Heart right ventricle (tissue), 16 donors: ENCODE measurements around the gene RYR3. TPM values are rescaled to one million over a fixed set of nuclear protein-coding genes. Genes with fewer than 3 reads are reported as not detected.

Experiments
- ATAC-seq, 8 donors: fragments of 200-7000 bp; cut with Tn5 transposase; one replicate each; pipeline ENCODE4 v1.9.1; 2020; ENCODE audit warnings: mild to moderate bottlenecking in 8 of 8, moderate library complexity in 8 of 8, moderate number of reproducible peaks in 1 of 8
- DNase-seq, 2 donors: peaks; one replicate each; pipeline ENCODE4 v3.0.0-alpha.2; 2020
- H3K27ac ChIP-seq, 10 donors: fragments of 200-600 bp; sonication (generic) in 2 of 10; one replicate each; pipeline versions ENCODE4 v1.5.0 to v1.8.0; 2020 to 2022; ENCODE audit warnings: mild to moderate bottlenecking in 3 of 10
- H3K27me3 ChIP-seq, 7 donors: fragments of 200-600 bp; one replicate each; pipeline ENCODE4 v1.8.0; 2021 to 2022; ENCODE audit warnings: mild to moderate bottlenecking in 2 of 7
- H3K36me3 ChIP-seq, 9 donors: fragments of 200-600 bp; sonication (generic) in 1 of 9; one replicate each; pipeline versions ENCODE4 v1.5.0 to v1.8.0; 2020 to 2022; ENCODE audit warnings: mild to moderate bottlenecking in 2 of 9
- H3K4me1 ChIP-seq, 9 donors: fragments of 200-600 bp; sonication (generic) in 1 of 9; one replicate each; pipeline versions ENCODE4 v1.5.0 to v1.8.0; 2020 to 2022; ENCODE audit warnings: mild to moderate bottlenecking in 4 of 9
- H3K4me3 ChIP-seq, 10 donors: fragments of 200-600 bp; sonication (generic) in 2 of 10; one replicate each; pipeline versions ENCODE4 v1.5.0 to v1.8.0; 2020 to 2022; ENCODE audit warnings: mild to moderate bottlenecking in 7 of 10, moderate library complexity in 2 of 10
- H3K9me3 ChIP-seq, 11 donors: fragments of 200-600 bp in 10 of 11; sonication (generic) in 2 of 11; one replicate each; pipeline versions ENCODE4 v1.5.0 to v1.8.0; 2013 to 2022; ENCODE audit warnings: mild to moderate bottlenecking in 2 of 11, control low read depth in 1 of 11, moderate library complexity in 1 of 11
- CTCF ChIP-seq, 9 donors: fragments of 200-600 bp; sonication (generic) in 2 of 9; IDR thresholded peaks; one replicate each; pipeline versions ENCODE4 v1.5.0 to v1.8.0; 2021 to 2022; ENCODE audit warnings: antibody characterized with exemption in 9 of 9, mild to moderate bottlenecking in 5 of 9, moderate library complexity in 1 of 9
- WGBS, 2 donors: extraction: QIAGEN DNeasy Blood & Tissue Kit; methylation state at CpG; one replicate each; pipeline ENCODE4 v1.1.7; 2013; ENCODE audit warnings: inconsistent platforms in 1 of 2; 5-methylcytosine and 5-hydroxymethylcytosine counted together
- intact Hi-C, 10 donors: fragments of 100-400 bp; cut with DNase I; formaldehyde crosslinking; loops; one replicate each; pipeline versions ENCODE4 v1.11.1 to v1.14.2; 2022
- polyA plus RNA-seq, 2 donors: library from polyadenylated mRNA; stranded (reverse); fragments of 200-250 nt; gene quantifications; one replicate each; pipeline ENCODE4 v1.2.3, GENCODE V29; 2013
- total RNA-seq, 10 donors: library from RNA; stranded (reverse); fragmentation: NEBNext Ultra II Directional in 3 of 10; extraction: Animal tissue kit (Norgen Biotek cat#: 25700) in 3 of 10; gene quantifications; one replicate each; pipeline versions ENCODE4 v1.2.1 to v1.2.4, GENCODE V29; 2021 to 2023
- donor health status: Arrhythmogenic right ventricular cardiomyopathy.
- donor health status: ischemic (EF 13 %, LVEDD 7.1; RV severe dilation, severe dysfunction).
- donor health status: healthy with polysubstance abuse.
- donor health status: DM: no; HTN: yes; CAD: no.
- donor health status: DM: no; HTN: no; CAD: no.
- donor health status: ischemic (EF 25% LVEDD 6.9; RV normal size, moderate dysfunction).
- donor health status: ischemic (EF 25% LVEDD 5.7; RV mildly dilated, moderate dysfunction).
- donor health status: healthy.
- donor health status: DM: yes; HTN: yes; CAD: no.
- donor health status: Ischemic cardiomyopathy.
- donor health status: ischemic (EF 35%, LVEDD 5.7; RV mildly dilated, moderate dysfunction).
- donor health status: nonischemic (EF 11% LVEDD 7.7; RV severe dilation, severe dysfunction).
- donor health status: DM: yes; HTN: yes; CAD: no.
- donor health status: PGD.
- donor health status: ischemic (EF 29% LVEDD 5.4; RV normal size, mild dysfunction).
- donor health status: nonischemic (EF 23%, LVEDD 6.1; RV moderate dilation, normal function).

RYR3 gene
- total and polyA plus RNA-seq, 12 donors = 0.02 to 1.00 (median 0.13) TPM; not detected in 2

GRCh38 chr15:33639051-33639450, 328.3 kb downstream of the RYR3 start:
- no peak overlapping the region for H3K4me3 ChIP-seq
- DNase-seq (no peak), ATAC-seq (no peak)
- no peaks in the 10 kb centered on the region for H3K36me3 ChIP-seq
- no peaks in the 10 kb centered on the region for H3K4me1 ChIP-seq
- peaks cover 0 to 22% (median 5%) of the 10 kb centered on the region in 7 donors for H3K27me3 ChIP-seq
- intact Hi-C loops = no loop called here
- no peaks in the 10 kb centered on the region for H3K9me3 ChIP-seq
- TF ChIP-seq CTCF (IDR thresholded peaks at IDR 0.05) = no peak
- WGBS, 2 donors = 81 to 86% methylated on average over 4 of the region's 4 CpGs
- no peak overlapping the region for H3K27ac ChIP-seq

GRCh38 chr15:33639456-33639855, 328.7 kb downstream of the RYR3 start:
- WGBS, 2 donors = 88 to 89% methylated on average over 4 of the region's 4 CpGs

GRCh38 chr15:33639978-33640377, 329.2 kb downstream of the RYR3 start:
- no peak for DNase-seq
- Histone ChIP-seq H3K4me1 (no peaks in the 10 kb centered on the region), H3K36me3 (no peaks in the 10 kb centered on the region), H3K4me3 (no peak overlapping the region), H3K27me3 (peaks cover 0 to 19% (median 5%) of the 10 kb centered on the region in 7 donors), H3K27ac (no peak overlapping the region), H3K9me3 (no peaks in the 10 kb centered on the region)
- TF ChIP-seq CTCF (IDR thresholded peaks at IDR 0.05) = no peak
- intact Hi-C loops = loop anchor here in 1 of 10 donors (10.0 kb wide), 1 partner anchor 55 kb away; no protein-coding TSS in a partner anchor
- WGBS, 2 donors = 33 to 41% methylated on average over 6 of the region's 6 CpGs
- no peak for ATAC-seq

More at GRCh38 chr15:33639456-33639855, 328.7 kb downstream of the RYR3 start:
- Histone ChIP-seq H3K36me3 (no peaks in the 10 kb centered on the region), H3K27ac (no peak overlapping the region), H3K9me3 (no peaks in the 10 kb centered on the region), H3K27me3 (peaks cover 0 to 19% (median 5%) of the 10 kb centered on the region in 7 donors), H3K4me1 (no peaks in the 10 kb centered on the region), H3K4me3 (no peak overlapping the region)
- no peak for TF ChIP-seq CTCF (IDR thresholded peaks at IDR 0.05)
- DNase-seq = no peak
- no peak for ATAC-seq
- intact Hi-C loops = no loop called here

GRCh38 chr15:33641069-33641468, 330.3 kb downstream of the RYR3 start:
- Histone ChIP-seq H3K27me3 (peaks cover 0 to 19% (median 5%) of the 10 kb centered on the region in 7 donors), H3K27ac (no peak overlapping the region), H3K36me3 (no peaks in the 10 kb centered on the region), H3K4me1 (no peaks in the 10 kb centered on the region), H3K4me3 (no peak overlapping the region), H3K9me3 (no peaks in the 10 kb centered on the region)
- TF ChIP-seq CTCF (IDR thresholded peaks at IDR 0.05) = no peak
- no peak for DNase-seq
- WGBS, 2 donors = 71 to 80% methylated on average over 4 of the region's 4 CpGs
- intact Hi-C loops = loop anchor here in 1 of 10 donors (10.0 kb wide), 1 partner anchor 54 kb away; no protein-coding TSS in a partner anchor
- no peak for ATAC-seq
